ENCODE data around the gene LRRC70.
"Not testable (repeated sequence)": the region's sequence is repeated elsewhere in the genome, so short reads cannot be mapped to it uniquely, and the experiment has no call there.

Gene LRRC70

DNA sequence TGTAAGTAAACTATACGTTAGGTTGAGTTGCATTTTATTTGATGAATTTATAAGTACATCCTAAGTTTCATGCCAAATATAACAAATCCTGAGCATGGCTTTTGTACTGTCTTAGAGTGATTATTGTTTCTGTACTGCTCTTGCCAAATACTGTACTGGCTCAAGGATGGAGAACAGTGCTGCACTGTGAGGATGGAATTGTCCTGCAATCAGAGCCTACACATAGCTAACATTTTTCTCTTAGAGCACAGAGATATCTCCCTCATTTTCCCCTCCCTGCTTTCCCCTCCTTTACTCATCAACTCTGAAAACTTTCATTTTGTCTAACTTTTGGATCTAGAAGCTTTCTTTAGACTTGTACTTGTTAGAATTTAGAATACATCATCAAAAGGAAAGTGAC, 28.3 kb downstream of the LRRC70 start:
- DNase-seq (ENCODE audit: low read depth in 1 of 2, low spot score in 1 of 2) = no peak

DNA sequence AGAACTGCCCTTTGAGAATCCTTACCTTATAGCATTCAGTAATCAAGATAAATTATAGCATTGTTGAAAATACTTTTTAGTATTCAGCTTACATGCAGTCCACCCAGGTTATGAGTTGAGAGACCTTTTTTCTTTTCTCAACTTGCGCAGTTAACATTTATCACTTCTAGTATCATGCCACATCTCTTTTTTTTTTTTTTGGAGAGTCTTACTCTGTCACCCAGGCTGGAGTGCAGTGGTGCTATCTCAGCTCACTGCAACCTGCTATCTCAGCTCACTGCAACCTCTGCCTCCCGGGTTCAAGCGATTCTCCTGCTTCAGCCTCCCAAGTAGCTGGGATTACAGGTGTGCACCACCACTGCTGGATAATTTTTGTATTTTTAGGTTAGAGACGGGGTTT, 29.0 kb downstream of the LRRC70 start:
- DNase-seq (ENCODE audit: low read depth in 1 of 2, low spot score in 1 of 2) = no peak

DNA sequence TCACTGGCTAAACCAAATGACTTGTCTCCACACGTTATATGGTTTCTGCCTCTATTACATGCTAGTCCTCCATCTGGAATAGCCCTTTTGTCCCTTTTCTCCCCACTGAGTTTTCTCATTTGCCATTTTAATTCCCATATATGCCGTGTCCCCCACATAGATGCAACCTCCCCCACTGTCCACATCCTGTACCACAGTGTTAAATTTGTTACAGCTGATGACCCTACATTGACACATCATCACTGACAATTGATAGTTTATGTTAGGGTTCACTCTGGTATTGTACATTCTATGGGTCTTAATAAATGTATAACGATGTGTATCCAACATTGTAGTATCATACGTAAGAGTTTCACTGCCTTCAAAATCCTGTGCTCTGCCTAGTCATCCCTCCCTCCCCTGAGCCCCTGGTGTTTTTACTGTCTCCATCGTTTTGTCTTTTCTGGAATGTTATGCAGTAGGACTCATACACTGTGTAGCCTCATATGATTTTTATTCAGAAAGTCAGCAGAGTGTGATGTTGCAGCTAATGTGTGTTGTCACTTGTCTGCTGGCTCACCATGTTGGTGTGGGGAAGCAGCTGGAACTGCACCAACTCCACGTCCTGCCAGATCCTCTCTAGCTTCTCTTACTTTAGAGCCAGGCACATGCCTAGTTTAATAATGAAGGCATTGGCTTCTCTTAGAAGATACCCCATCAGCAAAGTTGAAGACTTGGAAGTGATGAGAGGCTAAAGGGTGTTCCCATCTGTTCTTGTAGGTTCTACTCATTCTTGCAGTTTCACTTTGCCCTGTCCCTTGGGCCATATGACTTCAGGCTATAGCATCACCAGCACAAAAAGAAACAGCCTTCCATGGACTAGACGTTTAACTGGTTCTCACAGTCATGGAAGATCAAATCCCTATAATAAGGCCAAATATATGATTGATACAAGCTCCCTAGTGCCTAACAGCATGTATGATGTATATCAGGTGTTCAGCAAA, 30.2 kb downstream of the LRRC70 start:
- no peak for DNase-seq (ENCODE audit: low read depth in 1 of 2, low spot score in 1 of 2)

DNA sequence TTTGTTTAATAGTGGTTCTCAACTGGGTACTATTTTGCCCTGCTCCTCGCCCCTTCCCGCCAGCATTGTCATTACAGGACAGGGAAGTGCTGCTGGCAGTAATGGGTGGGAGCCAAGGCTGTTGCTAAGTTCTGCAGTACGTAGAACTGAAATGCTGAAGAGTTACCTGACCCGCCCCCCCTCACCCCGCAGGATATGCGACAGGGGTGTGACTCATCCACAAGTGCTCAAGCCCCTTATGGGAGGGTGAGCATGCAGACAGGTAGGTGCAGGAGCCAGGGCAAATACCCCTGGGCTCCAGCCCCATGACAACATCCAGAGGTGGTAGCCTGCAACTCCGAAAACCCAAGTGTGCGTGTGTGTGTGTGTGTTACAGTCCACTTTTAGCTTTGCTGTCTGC, 35.7 kb downstream of the LRRC70 start:
- DNase-seq (ENCODE audit: low read depth in 1 of 2, low spot score in 1 of 2) = no peak

DNA sequence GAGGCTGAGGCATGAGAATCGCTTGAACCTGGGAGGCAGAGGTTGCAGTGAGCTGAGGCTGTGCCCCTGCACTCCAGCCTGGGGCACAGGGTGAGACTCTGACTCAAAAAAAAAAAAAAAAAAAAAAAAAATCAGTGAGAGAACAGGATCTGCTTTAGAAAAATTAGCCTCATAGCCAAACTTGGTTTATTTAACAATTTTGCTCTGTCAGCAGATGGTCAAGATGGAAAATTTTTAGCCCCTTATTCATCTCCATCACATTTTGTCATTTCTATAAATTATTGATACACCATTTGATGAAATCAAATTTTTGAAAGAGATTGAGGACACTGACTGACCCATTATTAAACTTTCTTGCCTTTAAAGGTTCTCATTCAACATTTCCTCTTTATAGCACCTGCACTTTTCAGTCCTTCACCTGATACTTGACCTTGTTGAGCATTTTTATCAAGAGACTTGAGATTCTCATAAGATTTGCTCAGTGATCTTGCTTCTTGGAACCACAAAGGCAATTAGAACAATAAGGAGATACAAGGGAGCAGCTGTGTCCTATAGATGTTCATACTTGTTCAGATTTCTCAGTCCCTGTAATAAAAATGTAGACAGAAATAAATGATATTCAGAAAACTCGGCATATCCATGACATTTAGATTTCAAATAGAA, 38.1 kb downstream of the LRRC70 start:
- no peak for DNase-seq (ENCODE audit: low read depth in 1 of 2, low spot score in 1 of 2)

DNA sequence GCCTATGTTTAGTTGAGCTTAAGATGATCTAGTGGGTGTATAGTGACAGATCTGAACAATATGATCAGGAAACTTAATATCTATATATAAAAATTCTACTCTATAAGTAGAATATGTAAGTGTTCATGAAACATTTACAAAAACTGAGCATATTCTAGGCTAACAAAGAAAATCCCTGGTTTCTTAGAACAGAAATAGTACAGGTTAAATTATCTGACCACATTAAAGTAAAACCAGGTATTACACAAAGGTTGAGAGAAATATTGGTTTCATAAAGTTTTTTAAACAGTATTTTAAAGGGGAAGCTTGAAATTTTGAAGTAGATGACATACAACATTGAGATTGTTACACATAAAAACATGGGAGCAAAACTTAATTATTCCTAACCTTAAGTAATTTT, 39.3 kb downstream of the LRRC70 start:
- DNase-seq (ENCODE audit: low read depth in 1 of 2, low spot score in 1 of 2) = no peak

DNA sequence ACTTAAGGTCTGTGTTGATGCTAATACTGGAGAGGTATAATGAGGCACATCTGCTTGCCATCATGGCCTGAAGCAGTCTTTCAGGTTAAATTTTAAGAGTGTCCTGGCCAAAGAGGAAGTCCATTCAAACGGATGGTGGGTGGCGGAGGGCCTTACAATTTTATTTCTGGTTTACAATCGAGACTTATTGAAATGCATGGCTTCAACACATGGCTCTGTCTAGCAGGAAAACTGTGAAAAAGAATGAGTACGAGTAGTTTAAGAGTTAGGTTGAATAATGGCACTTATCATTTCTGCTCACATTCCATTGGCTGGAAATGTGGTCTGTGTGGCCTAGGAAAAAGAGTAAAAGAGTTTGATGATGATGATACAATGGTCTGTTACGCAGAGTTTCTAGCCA, 42.1 kb downstream of the LRRC70 start:
- DNase-seq (ENCODE audit: low read depth in 1 of 2, low spot score in 1 of 2) = no peak

DNA sequence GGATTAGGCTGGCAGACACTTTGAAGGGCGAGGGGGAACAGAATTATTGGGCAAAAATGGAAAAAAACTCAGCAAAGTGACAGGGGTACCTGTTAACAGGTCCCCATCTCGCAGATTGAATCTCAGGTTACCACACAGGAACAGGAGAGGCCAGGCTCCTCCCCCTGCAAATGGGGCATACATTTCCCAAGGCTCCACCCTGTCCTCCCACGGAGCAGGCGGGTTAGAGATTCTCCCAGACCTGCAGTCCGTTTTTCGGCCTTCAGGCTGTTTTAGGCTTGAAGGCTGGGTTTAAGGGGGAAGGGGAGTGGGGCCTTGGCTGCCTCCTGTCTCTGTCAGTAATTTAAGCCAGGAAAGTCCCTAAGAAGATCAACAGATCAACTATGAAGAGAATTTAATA, 42.7 kb downstream of the LRRC70 start:
- no peak for DNase-seq (ENCODE audit: low read depth in 1 of 2, low spot score in 1 of 2)

DNA sequence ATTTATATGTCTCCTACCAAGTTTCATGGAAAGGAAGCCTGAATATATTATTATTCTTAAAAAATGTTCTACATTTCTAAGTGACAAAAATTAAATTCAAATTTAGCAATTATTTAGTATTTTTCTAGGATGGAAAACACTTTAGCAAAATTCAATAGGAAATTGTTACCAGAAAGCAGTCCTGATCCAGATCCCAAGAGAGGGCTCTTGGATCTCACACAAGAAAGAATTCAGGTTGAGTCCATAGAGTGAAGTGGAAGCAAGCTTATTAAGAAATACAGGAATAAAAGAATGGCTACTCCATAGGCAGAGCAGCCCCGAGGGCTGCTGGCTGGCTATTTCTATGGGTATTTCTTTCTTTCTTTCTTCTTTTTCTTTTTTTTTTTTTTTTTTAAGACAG, 44.7 kb downstream of the LRRC70 start:
- DNase-seq (ENCODE audit: low read depth in 1 of 2, low spot score in 1 of 2) = no peak

DNA sequence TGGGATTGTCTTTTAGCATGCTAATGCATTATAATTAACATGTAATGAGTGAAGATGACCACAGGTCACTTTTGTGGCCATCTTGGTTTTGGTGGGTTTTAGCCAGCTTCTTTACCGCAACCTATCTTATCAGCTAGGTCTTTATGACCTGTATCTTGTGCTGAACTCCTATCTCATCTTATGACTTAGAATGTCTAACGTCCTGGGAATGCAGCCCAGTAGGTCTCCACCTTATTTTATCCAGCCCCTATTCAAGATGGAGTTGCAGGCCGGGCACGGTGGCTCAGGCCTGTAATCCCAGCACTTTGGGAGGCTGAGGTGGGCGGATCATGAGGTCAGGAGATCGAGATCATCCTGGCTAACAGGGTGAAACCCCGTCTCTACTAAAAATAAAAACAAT, 45.8 kb downstream of the LRRC70 start:
- DNase-seq (ENCODE audit: low read depth in 1 of 2, low spot score in 1 of 2) = not testable (repeated sequence)

DNA sequence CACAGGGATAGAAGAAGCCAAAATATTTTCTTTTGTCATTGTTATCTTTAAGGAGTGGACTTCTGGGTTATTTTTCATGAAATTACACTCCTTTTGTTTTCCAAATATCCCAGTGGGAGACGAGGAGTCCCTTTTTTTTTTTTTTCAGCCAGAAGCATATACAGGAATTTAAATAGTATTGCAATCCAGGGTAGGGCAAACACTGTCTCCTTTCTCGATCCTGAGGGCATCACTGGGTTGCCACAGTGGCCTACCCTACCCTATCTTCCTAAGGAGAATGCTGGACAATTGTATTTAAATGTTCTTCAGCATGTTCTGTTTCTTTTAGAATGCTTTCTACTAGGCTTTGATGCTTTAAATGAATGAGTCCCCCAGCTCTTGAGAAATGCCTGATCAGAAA, 47.9 kb downstream of the LRRC70 start:
- no peak for DNase-seq (ENCODE audit: low read depth in 1 of 2, low spot score in 1 of 2)

DNA sequence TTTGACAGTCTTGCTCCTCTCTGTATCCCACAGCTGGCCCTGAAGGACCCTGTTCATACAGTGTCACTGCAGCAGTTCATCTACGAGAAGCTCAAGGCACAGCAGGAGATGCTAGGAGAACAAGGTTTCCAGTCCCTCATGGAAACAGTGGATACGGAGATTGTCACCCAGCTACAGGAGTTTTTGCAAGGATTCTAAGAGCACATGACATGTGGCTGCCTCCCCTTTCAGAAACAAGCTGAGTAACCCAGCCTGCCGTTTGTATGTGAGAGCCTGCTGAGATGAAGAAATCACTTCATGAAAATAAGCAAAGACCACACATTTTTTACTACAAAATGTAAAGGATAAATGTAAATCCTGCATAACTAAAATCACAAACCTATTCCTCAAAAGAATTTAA, 48.5 kb downstream of the LRRC70 start:
- DNase-seq (ENCODE audit: low read depth in 1 of 2, low spot score in 1 of 2) = no peak

DNA sequence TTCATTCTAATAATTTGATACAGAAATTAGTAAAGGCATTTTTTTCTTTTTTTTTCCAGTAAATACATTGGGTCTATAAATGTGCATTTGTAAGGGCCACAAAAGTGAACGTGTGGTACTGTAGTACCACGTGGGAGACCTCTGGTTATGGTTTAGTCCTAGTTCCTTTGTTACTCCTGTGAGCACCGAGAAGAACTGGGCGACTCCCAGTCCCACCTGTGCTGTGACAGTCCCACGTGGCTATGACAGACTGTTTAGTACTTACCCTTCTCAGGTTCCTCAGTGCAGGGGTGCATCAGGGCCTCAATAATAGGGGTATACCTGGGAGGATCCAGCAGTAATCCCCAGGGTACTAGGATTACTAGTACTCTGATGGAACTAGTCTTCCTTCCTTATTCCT, 49.3 kb downstream of the LRRC70 start:
- DNase-seq (ENCODE audit: low read depth in 1 of 2, low spot score in 1 of 2) = no peak

Measured in activated CD4-positive, alpha-beta T cell treated with anti-CD3 and anti-CD28 coated beads, Interleukin-2, amount 50 U/mL, for 24 hours (primary cell).